ENCODE measurements around the gene ZFY.

GRCh38 chrY:2936436-2936750, 1.2 kb downstream of the ZFY start:
- TF ChIP-seq CTCF (optimal IDR thresholded peaks at IDR 0.05 in 1 of 3, IDR thresholded peaks at IDR 0.05 in 1 of 3, conservative IDR thresholded peaks at IDR 0.05 in 1 of 3; ENCODE audit: extremely low read depth in 1 of 3, insufficient read depth in 2 of 3, low read length in 3 of 3) (no peak), EZH2 (IDR thresholded peaks at IDR 0.05; ENCODE audit: low read length) (no peak)

Measured in keratinocyte (primary cell).